ENCODE data around the gene REX1BD. TPM values are rescaled to one million over a fixed set of nuclear protein-coding genes. Genes with fewer than 3 reads are reported as not detected.

The REX1BD gene
- total and polyA plus RNA-seq, 10 of the 15 experiments (the other 5 are each of a cell fraction or from before 2014, with no cell fraction given) = 1.1 to 101 (median 35.0) TPM

- peak; percentile 94 for TF ChIP-seq NKRF (conservative IDR thresholded peaks at IDR 0.05)
- TF ChIP-seq YY1 (IDR thresholded peaks at IDR 0.05; ENCODE audit: low read depth, low read length) = peak; percentile 100
- TF ChIP-seq SMARCA5 (IDR thresholded peaks at IDR 0.05) = no peak
- TF ChIP-seq, protein P1, sequence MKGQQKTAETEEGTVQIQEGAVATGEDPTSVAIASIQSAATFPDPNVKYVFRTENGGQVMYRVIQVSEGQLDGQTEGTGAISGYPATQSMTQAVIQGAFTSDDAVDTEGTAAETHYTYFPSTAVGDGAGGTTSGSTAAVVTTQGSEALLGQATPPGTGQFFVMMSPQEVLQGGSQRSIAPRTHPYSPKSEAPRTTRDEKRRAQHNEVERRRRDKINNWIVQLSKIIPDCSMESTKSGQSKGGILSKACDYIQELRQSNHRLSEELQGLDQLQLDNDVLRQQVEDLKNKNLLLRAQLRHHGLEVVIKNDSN (IDR thresholded peaks at IDR 0.05; ENCODE audit: borderline replicate concordance, extremely low read length, insufficient read depth, low read depth, low read length) = peak; percentile 94
- TF ChIP-seq CEBPB (IDR thresholded peaks at IDR 0.05; ENCODE audit: borderline replicate concordance in 1 of 2, low read depth in 2 of 2, low read length in 2 of 2) = no peak; a peak in 1 of 4 replicates
- peak; percentile 98 for TF ChIP-seq CREB1 (IDR thresholded peaks at IDR 0.05; ENCODE audit: low read depth)
- no peak; the same call in 1 of the 2 replicates for TF ChIP-seq ATF7 (IDR thresholded peaks at IDR 0.05; ENCODE audit: low read depth)
- TF ChIP-seq RB1 (IDR thresholded peaks at IDR 0.05; ENCODE audit: borderline replicate concordance) = peak; percentile 83; the same call in 1 of the 2 replicates
- no peak for TF ChIP-seq IRF3 (IDR thresholded peaks at IDR 0.05)
- TF ChIP-seq TAF1 (IDR thresholded peaks at IDR 0.05; ENCODE audit: borderline replicate concordance, low read depth, low read length) = peak; percentile 98
- TF ChIP-seq CBFB (IDR thresholded peaks at IDR 0.05; ENCODE audit: low read depth) = peak; percentile 23; the same call in 1 of the 2 replicates
- TF ChIP-seq ETV6 (conservative IDR thresholded peaks at IDR 0.05 in 1 of 2, IDR thresholded peaks at IDR 0.05 in 1 of 2; ENCODE audit: borderline replicate concordance in 1 of 2, low read depth in 1 of 2) = no peak
- TF ChIP-seq FOXM1 (IDR thresholded peaks at IDR 0.05; ENCODE audit: low read depth, low read length) = no peak
- no peak for TF ChIP-seq TCF12 (IDR thresholded peaks at IDR 0.05; ENCODE audit: low read depth, low read length)
- no peak for TF ChIP-seq BCLAF1 (IDR thresholded peaks at IDR 0.05)
- TF ChIP-seq MTA2 (IDR thresholded peaks at IDR 0.05; ENCODE audit: low read depth) = no peak
- TF ChIP-seq, protein P2, sequence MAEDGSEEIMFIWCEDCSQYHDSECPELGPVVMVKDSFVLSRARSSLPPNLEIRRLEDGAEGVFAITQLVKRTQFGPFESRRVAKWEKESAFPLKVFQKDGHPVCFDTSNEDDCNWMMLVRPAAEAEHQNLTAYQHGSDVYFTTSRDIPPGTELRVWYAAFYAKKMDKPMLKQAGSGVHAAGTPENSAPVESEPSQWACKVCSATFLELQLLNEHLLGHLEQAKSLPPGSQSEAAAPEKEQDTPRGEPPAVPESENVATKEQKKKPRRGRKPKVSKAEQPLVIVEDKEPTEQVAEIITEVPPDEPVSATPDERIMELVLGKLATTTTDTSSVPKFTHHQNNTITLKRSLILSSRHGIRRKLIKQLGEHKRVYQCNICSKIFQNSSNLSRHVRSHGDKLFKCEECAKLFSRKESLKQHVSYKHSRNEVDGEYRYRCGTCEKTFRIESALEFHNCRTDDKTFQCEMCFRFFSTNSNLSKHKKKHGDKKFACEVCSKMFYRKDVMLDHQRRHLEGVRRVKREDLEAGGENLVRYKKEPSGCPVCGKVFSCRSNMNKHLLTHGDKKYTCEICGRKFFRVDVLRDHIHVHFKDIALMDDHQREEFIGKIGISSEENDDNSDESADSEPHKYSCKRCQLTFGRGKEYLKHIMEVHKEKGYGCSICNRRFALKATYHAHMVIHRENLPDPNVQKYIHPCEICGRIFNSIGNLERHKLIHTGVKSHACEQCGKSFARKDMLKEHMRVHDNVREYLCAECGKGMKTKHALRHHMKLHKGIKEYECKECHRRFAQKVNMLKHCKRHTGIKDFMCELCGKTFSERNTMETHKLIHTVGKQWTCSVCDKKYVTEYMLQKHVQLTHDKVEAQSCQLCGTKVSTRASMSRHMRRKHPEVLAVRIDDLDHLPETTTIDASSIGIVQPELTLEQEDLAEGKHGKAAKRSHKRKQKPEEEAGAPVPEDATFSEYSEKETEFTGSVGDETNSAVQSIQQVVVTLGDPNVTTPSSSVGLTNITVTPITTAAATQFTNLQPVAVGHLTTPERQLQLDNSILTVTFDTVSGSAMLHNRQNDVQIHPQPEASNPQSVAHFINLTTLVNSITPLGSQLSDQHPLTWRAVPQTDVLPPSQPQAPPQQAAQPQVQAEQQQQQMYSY (CRISPR knock-in tag; IDR thresholded peaks at IDR 0.05) = no peak
- no peak for TF ChIP-seq SUZ12 (IDR thresholded peaks at IDR 0.05; ENCODE audit: unreplicated experiment)
Measured at GRCh38 chr19:18571564-18572344, 16.8 kb upstream of the REX1BD start, which contains the start of gene UBA52 (continued).

Measured in GM12878 (cell line).